HG03064 (cell line): ENCODE measurements around the gene PEX19.

Source experiments
- ATAC-seq: cut with Tn5 transposase; IDR thresholded peaks from one replicate; pipeline ENCODE4 v1.9.1; 2021; ENCODE audit warnings: low read depth; ENCODE audit not compliant: unreplicated experiment

PEX19 gene

DNA sequence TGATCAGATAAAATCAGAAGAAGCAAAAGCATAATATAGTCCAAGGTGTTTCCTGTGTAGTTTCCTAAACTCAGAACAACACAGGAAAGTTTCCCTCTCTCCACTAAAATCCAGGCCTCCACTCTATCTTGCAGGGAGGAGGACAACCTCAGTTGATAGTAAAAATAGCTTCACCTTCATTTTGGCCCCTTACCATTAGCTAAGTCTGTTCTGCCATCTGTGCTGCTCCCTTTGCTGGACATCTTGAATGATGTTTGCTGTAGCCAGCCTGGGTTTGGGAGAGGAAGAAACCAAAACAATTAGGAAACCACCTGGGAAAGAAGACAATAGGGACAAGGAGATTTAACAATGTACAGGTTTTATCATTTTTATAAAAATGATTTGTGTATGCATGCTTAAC lies 41.2 kb downstream of the PEX19 start:
- ATAC-seq = no peak

GRCh38 chr1:160239582-160240299 lies 45.2 kb downstream of the PEX19 start:
- ATAC-seq = no peak

DNA sequence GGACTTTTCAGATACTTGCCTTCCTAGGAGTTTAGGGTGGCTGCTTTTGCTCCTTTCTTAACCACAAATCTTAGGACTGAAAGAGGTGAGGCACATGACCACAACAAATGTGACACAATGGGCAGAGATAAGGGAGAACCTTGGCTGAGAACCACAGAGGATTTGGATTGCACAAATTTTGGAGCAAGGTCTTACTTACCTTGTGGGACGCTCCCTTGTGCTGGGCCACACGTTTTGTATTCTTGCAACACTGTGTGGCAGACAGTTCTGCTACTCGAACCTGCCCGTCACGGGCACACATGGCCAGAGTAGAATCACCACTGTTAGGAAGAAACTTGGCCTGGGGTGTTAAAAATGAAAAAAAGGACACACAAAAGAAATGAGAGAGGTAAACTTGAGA lies 46.5 kb downstream of the PEX19 start:
- ATAC-seq = no peak

- ATAC-seq = no peak
Measured at GRCh38 chr1:160237558-160237957, 47.4 kb downstream of the PEX19 start.

- no peak for ATAC-seq
Measured at GRCh38 chr1:160236806-160237205, 48.1 kb downstream of the PEX19 start.

- no peak for ATAC-seq
Measured at GRCh38 chr1:160232911-160233310, 52.0 kb downstream of the PEX19 start.

DNA sequence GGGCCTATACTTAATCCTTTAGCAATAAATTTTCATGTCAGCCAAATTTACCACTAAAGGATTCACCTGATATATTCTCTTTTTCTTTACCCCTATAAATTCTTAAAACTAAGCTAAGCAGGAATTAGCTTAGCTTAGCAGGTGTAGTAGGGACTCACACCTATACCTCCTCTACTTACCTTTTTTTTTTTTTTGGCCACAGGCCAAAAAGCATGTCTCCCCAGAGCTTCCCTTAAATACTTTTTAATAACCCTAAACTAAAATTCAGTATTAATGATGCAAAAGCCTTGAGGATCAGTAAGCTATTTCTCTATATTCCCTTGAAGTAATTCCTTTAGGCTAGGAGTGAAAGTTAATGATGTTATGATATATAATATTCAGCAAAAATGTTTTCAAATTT lies 56.5 kb downstream of the PEX19 start:
- ATAC-seq = no peak

DNA sequence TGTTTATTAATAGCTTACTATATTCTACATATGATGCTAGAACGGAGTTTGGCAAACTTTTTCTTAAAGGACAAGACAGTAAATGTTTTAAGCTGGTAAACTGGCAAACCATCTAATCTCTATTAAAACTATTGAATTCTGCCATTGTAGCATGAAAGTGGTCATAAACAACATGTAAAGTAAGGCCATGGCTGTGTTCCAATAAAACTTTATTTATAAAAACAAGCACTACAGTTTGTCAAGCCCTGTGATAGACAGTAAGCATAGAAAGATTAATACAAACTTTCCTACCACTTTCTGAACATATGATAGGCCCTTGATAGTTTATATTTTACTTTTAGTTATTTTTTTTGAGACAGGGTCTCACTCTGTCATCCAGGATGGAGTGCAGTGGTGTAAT lies 57.4 kb downstream of the PEX19 start:
- no peak for ATAC-seq

GRCh38 chr1:160227034-160227433 lies 57.9 kb downstream of the PEX19 start:
- no peak for ATAC-seq
